Activated T-helper 2 cell treated with anti-CD3 and anti-CD28 coated beads, Interferon-gamma antibody, Interleukin-2, Interleukin-4, amounts not matched to agents 10 μg/mL and 5 μg/mL and 100 μg/mL, durations not matched to agents 14 hours and 24 hours and 36 hours (primary cell): ENCODE data around the gene CDADC1. TPM values are rescaled to one million over a fixed set of nuclear protein-coding genes. Genes with fewer than 3 reads are reported as not detected.

Source experiments
- DNase-seq: peaks from one replicate; pipeline ENCODE4 v3.0.0; 2021; ENCODE audit warnings: low spot score
- H3K27ac Mint-ChIP-seq: one replicate; pipeline ENCODE4 v1.8.0; 2021; ENCODE audit warnings: mixed read lengths
- H3K27me3 Mint-ChIP-seq: one replicate; pipeline ENCODE4 v1.8.0; 2021; ENCODE audit warnings: low read depth, mixed read lengths
- H3K36me3 Mint-ChIP-seq: one replicate; pipeline ENCODE4 v1.8.0; 2021; ENCODE audit warnings: low read depth, mixed read lengths
- H3K4me1 Mint-ChIP-seq: one replicate; pipeline ENCODE4 v1.8.0; 2021; ENCODE audit warnings: low read depth, mixed read lengths
- H3K4me3 Mint-ChIP-seq: one replicate; pipeline ENCODE4 v1.8.0; 2021; ENCODE audit warnings: low read depth, mild to moderate bottlenecking, moderate library complexity, mixed read lengths
- H3K9me3 Mint-ChIP-seq: one replicate; pipeline ENCODE4 v1.8.0; 2021; ENCODE audit warnings: mixed read lengths
- intact Hi-C: fragments of 100-400 bp; cut with micrococcal nuclease; formaldehyde crosslinking; loops from one replicate; pipeline ENCODE4 v1.15.1; 2023
- total RNA-seq: library from RNA; stranded (reverse); gene quantifications from 2 replicates; pipeline ENCODE4 v1.2.3, GENCODE V29; 2022

Gene CDADC1
- total RNA-seq, 1 donor from 2014 or later = 8.6 TPM

GRCh38 chr13:49220036-49220855 lies 27.5 kb upstream of the CDADC1 start, which contains the start of gene MLNR:
Gene MLNR, plus strand, starts transcription at chr13:49220338. Its CDS starts 0 bp downstream, at chr13:49220338.
- H3K27me3 Mint-ChIP-seq = peaks cover 65% of the 10 kb centered on the region
- H3K4me3 Mint-ChIP-seq = peak within 1 kb of the TSS; percentile 65
- no peaks in the 10 kb centered on the region for H3K36me3 Mint-ChIP-seq
- H3K9me3 Mint-ChIP-seq = no peaks in the 10 kb centered on the region
- DNase-seq = peak; percentile 22
- intact Hi-C loops = no loop called here
- peaks cover 2% of the 10 kb centered on the region for H3K4me1 Mint-ChIP-seq
- H3K27ac Mint-ChIP-seq = no peak within 1 kb of the TSS

- no peak for DNase-seq
- H3K27ac Mint-ChIP-seq = no peak overlapping the region
- peaks cover 2% of the 10 kb centered on the region for H3K4me1 Mint-ChIP-seq
- intact Hi-C loops = no loop called here
- H3K9me3 Mint-ChIP-seq = no peaks in the 10 kb centered on the region
- H3K27me3 Mint-ChIP-seq = peaks cover 71% of the 10 kb centered on the region
- H3K4me3 Mint-ChIP-seq = peak overlapping the region; percentile 65
- no peaks in the 10 kb centered on the region for H3K36me3 Mint-ChIP-seq
These were observed 26.7 kb upstream of the CDADC1 start for GRCh38 chr13:49220856-49221589.

GRCh38 chr13:49221590-49221965 lies 26.1 kb upstream of the CDADC1 start:
- peaks cover 71% of the 10 kb centered on the region for H3K27me3 Mint-ChIP-seq
- intact Hi-C loops = no loop called here
- H3K36me3 Mint-ChIP-seq = no peaks in the 10 kb centered on the region
- peaks cover 2% of the 10 kb centered on the region for H3K4me1 Mint-ChIP-seq
- DNase-seq = no peak
- H3K9me3 Mint-ChIP-seq = no peaks in the 10 kb centered on the region
- H3K4me3 Mint-ChIP-seq = no peak overlapping the region
- H3K27ac Mint-ChIP-seq = no peak overlapping the region

GRCh38 chr13:49225223-49226042 lies 22.3 kb upstream of the CDADC1 start:
- Mint-ChIP-seq H3K27me3 (peaks cover 48% of the 10 kb centered on the region), H3K4me3 (no peak overlapping the region), H3K9me3 (no peaks in the 10 kb centered on the region), H3K27ac (no peak overlapping the region), H3K36me3 (no peaks in the 10 kb centered on the region), H3K4me1 (peaks cover 2% of the 10 kb centered on the region)
- intact Hi-C loops = no loop called here
- no peak for DNase-seq

- no peak for DNase-seq
- Mint-ChIP-seq H3K27me3 (peaks cover 41% of the 10 kb centered on the region), H3K9me3 (no peaks in the 10 kb centered on the region), H3K27ac (no peak overlapping the region), H3K36me3 (no peaks in the 10 kb centered on the region), H3K4me1 (no peaks in the 10 kb centered on the region), H3K4me3 (no peak overlapping the region)
- intact Hi-C loops = no loop called here
These were observed 21.1 kb upstream of the CDADC1 start for GRCh38 chr13:49226613-49227012.

GRCh38 chr13:49234741-49235140 lies 13.0 kb upstream of the CDADC1 start:
- H3K27me3 Mint-ChIP-seq = peaks cover 19% of the 10 kb centered on the region
- DNase-seq = no peak
- intact Hi-C loops = no loop called here
- no peak overlapping the region for H3K4me3 Mint-ChIP-seq
- H3K9me3 Mint-ChIP-seq = no peaks in the 10 kb centered on the region
- H3K4me1 Mint-ChIP-seq = peaks cover 1% of the 10 kb centered on the region
- H3K27ac Mint-ChIP-seq = no peak overlapping the region
- no peaks in the 10 kb centered on the region for H3K36me3 Mint-ChIP-seq

- Mint-ChIP-seq H3K4me1 (peaks cover 5% of the 10 kb centered on the region), H3K27ac (no peak overlapping the region), H3K36me3 (no peaks in the 10 kb centered on the region), H3K9me3 (no peaks in the 10 kb centered on the region), H3K4me3 (no peak overlapping the region), H3K27me3 (peaks cover 19% of the 10 kb centered on the region)
- DNase-seq = no peak
- intact Hi-C loops = no loop called here
These were observed 11.8 kb upstream of the CDADC1 start for GRCh38 chr13:49235856-49236431.

GRCh38 chr13:49238621-49239020 lies 9.1 kb upstream of the CDADC1 start:
- H3K9me3 Mint-ChIP-seq = no peaks in the 10 kb centered on the region
- DNase-seq = no peak
- intact Hi-C loops = no loop called here
- H3K27me3 Mint-ChIP-seq = peaks cover 21% of the 10 kb centered on the region
- H3K36me3 Mint-ChIP-seq = no peaks in the 10 kb centered on the region
- H3K27ac Mint-ChIP-seq = no peak overlapping the region
- no peak overlapping the region for H3K4me3 Mint-ChIP-seq
- H3K4me1 Mint-ChIP-seq = peaks cover 5% of the 10 kb centered on the region

- Mint-ChIP-seq H3K27ac (no peak overlapping the region), H3K9me3 (no peaks in the 10 kb centered on the region), H3K36me3 (no peaks in the 10 kb centered on the region), H3K27me3 (peaks cover 21% of the 10 kb centered on the region), H3K4me1 (peaks cover 5% of the 10 kb centered on the region), H3K4me3 (no peak overlapping the region)
- DNase-seq = no peak
- intact Hi-C loops = loop anchor here (1.0 to 10.0 kb wide), 2 partner anchors 41 to 355 kb away; no protein-coding TSS in a partner anchor
These were observed 7.7 kb upstream of the CDADC1 start for GRCh38 chr13:49240017-49240416.

- H3K27ac Mint-ChIP-seq = no peak overlapping the region
- peaks cover 5% of the 10 kb centered on the region for H3K4me1 Mint-ChIP-seq
- H3K4me3 Mint-ChIP-seq = no peak overlapping the region
- DNase-seq = no peak
- intact Hi-C loops = loop anchor here (10.0 kb wide), 1 partner anchor 356 kb away; no protein-coding TSS in a partner anchor
- no peaks in the 10 kb centered on the region for H3K36me3 Mint-ChIP-seq
- H3K9me3 Mint-ChIP-seq = no peaks in the 10 kb centered on the region
- peaks cover 19% of the 10 kb centered on the region for H3K27me3 Mint-ChIP-seq
These were observed 6.4 kb upstream of the CDADC1 start for GRCh38 chr13:49241296-49241695.

- DNase-seq = no peak
- peaks cover under 1% of the 10 kb centered on the region for H3K36me3 Mint-ChIP-seq
- H3K4me1 Mint-ChIP-seq = peaks cover 19% of the 10 kb centered on the region
- no peak overlapping the region for H3K27ac Mint-ChIP-seq
- no peaks in the 10 kb centered on the region for H3K9me3 Mint-ChIP-seq
- H3K27me3 Mint-ChIP-seq = peaks cover 11% of the 10 kb centered on the region
- intact Hi-C loops = loop anchor here (5.0 to 10.0 kb wide), 3 partner anchors 197 to 547 kb away; partner anchors contain the start of genes CAB39L, KPNA3 and SETDB2
- H3K4me3 Mint-ChIP-seq = no peak overlapping the region
These were observed 2.6 kb upstream of the CDADC1 start for GRCh38 chr13:49245101-49245500.
